IPS-15b (cell line): ENCODE measurements around the gene HIVEP3.

Source experiments
- H3K27me3 ChIP-seq: one replicate; pipeline ENCODE4 v1.6.1; 2013; ENCODE audit warnings: low read length; ENCODE audit not compliant: control insufficient read depth, insufficient read depth
- H3K36me3 ChIP-seq: one replicate; pipeline ENCODE4 v1.6.1; 2013; ENCODE audit warnings: low read length; ENCODE audit not compliant: control insufficient read depth, insufficient read depth
- H3K4me1 ChIP-seq: one replicate; pipeline ENCODE4 v1.6.1; 2013; ENCODE audit warnings: mild to moderate bottlenecking, low read length; ENCODE audit not compliant: control insufficient read depth, insufficient read depth
- H3K4me3 ChIP-seq: one replicate; pipeline ENCODE4 v1.5.1; 2013; ENCODE audit warnings: low read depth, low read length
- H3K9ac ChIP-seq: one replicate; pipeline ENCODE4 v1.6.1; 2013; ENCODE audit warnings: low read depth, mild to moderate bottlenecking, low read length
- H3K9me3 ChIP-seq: one replicate; pipeline ENCODE4 v1.6.1; 2013; ENCODE audit warnings: mild to moderate bottlenecking, low read length; ENCODE audit not compliant: control insufficient read depth, insufficient read depth

The HIVEP3 gene

DNA sequence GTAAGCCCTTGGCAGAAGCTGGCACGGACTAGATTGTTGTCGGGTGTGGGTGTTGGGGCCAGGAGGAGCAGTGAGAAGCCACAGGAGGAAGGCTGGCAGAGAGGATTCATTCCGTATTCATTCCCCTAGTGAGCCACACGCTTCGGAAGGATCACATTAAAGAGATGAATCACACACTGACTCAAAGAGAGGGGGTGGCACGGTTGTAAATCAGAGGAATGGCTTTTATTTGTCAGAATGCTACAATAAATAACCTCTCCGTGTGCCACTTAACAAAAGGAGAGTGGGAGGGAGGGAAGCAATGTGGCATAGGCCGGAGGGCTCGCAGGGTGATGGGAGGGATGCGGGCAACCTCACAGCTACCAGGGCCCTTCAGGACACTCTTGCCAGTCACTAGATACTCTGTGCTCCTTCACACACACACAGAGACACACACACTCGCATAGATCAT, 135.5 kb downstream of the HIVEP3 start:
- Histone ChIP-seq H3K9ac (no peak overlapping the region), H3K4me1 (no peaks in the 10 kb centered on the region), H3K36me3 (no peaks in the 10 kb centered on the region), H3K9me3 (no peaks in the 10 kb centered on the region), H3K27me3 (no peaks in the 10 kb centered on the region), H3K4me3 (no peak overlapping the region)

DNA sequence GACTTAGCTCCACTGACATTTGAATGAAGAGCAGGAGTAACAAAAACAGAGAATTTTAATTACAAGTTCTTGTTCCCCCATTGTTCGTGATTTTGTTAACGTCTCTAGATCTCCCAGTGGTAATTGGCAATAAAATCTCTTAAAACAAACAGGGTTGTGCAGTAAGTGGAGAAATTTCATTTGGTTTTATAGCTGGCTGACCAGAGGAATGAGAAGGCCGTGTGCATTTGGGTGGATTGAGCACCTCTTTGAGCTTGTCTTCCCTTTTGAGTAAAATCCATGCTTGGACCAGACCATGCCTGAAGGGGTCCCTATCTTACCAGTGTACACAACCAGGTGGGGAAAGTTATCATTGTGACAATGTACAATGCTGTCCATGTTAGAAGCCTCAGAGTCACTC, 137.8 kb downstream of the HIVEP3 start:
- no peaks in the 10 kb centered on the region for H3K27me3 ChIP-seq
- no peaks in the 10 kb centered on the region for H3K4me1 ChIP-seq
- H3K9ac ChIP-seq = no peak overlapping the region
- no peaks in the 10 kb centered on the region for H3K36me3 ChIP-seq
- no peak overlapping the region for H3K4me3 ChIP-seq
- no peaks in the 10 kb centered on the region for H3K9me3 ChIP-seq

DNA sequence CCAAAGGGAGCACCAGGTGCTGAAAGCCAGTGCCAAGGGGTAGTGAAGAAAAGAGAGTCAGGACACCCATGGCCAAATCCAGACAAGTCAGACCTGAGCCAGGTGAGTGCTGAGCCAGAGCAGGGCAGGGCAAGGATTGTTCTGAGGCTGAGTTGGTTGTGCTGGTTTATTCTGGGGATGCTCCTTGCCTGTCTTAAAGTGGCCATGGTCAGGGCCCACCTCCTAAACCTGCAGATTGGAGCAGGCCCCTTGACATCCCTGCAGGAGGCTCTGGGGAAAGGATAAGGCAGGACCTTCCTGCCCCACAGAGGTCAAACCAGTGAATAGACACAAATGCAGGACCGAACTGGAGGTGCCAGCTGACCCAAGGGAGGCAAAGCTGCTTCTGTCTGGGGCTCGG, 138.4 kb downstream of the HIVEP3 start:
- Histone ChIP-seq H3K4me3 (no peak overlapping the region), H3K4me1 (no peaks in the 10 kb centered on the region), H3K36me3 (no peaks in the 10 kb centered on the region), H3K9ac (no peak overlapping the region), H3K27me3 (no peaks in the 10 kb centered on the region), H3K9me3 (no peaks in the 10 kb centered on the region)

DNA sequence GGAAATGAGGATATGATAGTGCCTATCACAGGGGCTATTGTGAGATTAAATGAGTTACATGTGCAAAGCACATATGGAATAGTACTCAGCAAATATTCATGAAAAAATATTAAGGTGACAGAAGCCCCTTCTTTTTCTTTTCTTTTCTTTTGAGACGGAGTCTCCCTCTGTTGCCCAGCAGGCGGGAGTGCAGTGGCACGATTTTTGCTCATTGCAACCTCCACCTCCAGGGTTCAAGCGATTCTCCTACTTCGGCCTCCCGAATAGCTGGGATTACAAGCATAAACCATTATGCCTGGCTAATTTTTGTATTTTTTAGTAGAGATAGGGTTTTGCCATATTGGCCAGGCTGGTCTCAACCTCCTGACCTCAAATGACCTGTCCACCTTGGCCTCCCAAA, 139.4 kb downstream of the HIVEP3 start:
- Histone ChIP-seq H3K36me3 (no peaks in the 10 kb centered on the region), H3K9ac (no peak overlapping the region), H3K4me1 (no peaks in the 10 kb centered on the region), H3K9me3 (no peaks in the 10 kb centered on the region), H3K27me3 (no peaks in the 10 kb centered on the region), H3K4me3 (no peak overlapping the region)

DNA sequence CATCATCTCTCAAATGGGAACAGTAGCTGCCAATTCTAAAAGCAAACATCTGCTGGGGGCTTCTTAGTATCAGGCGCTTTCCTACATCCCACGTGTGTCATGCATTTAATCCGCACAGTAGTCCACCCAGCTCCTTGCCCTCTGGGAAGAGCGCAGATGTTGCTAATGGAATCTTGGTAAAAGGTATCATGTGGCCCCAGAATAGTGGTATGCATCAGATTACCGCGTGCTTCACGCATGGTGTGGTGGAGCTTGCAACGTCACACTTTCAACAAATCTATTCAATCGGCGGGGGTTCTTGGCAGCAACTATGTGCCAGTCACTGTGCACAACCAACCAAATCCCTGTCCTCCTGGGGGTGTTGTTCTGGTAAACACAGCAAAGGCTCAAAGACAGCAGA, 141.0 kb downstream of the HIVEP3 start:
- no peaks in the 10 kb centered on the region for H3K9me3 ChIP-seq
- no peak overlapping the region for H3K9ac ChIP-seq
- H3K4me3 ChIP-seq = no peak overlapping the region
- H3K36me3 ChIP-seq = no peaks in the 10 kb centered on the region
- no peaks in the 10 kb centered on the region for H3K4me1 ChIP-seq
- H3K27me3 ChIP-seq = no peaks in the 10 kb centered on the region

DNA sequence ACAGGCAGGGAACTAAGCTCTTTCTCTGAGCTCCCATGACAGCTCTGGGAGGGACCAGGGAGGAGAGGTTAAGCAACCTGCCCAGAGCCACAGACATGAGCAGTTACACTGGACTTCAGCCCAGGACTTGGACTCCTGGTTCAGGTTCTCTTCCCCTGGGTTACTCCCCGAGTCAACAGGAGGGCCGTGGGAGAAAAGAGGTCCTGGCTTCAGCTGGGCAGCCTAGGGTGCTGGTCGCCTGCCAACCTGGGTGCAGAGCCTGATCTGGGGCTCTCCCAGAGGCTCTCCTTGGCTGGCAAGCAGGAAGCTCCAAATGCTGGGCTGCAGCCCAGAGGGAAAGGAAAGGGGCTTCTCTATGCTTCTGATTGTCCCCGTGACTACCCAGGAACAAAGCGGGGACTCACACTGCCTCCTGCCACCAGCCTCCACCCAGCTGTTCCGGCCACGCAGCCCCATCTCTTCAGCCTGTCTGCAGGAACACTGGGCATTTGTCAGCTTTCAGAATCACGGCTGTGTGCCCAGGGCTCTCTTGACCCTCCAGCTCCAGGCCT, 141.8 kb downstream of the HIVEP3 start:
- H3K4me1 ChIP-seq = no peaks in the 10 kb centered on the region
- H3K27me3 ChIP-seq = no peaks in the 10 kb centered on the region
- no peaks in the 10 kb centered on the region for H3K36me3 ChIP-seq
- H3K4me3 ChIP-seq = no peak overlapping the region
- no peak overlapping the region for H3K9ac ChIP-seq
- no peaks in the 10 kb centered on the region for H3K9me3 ChIP-seq

DNA sequence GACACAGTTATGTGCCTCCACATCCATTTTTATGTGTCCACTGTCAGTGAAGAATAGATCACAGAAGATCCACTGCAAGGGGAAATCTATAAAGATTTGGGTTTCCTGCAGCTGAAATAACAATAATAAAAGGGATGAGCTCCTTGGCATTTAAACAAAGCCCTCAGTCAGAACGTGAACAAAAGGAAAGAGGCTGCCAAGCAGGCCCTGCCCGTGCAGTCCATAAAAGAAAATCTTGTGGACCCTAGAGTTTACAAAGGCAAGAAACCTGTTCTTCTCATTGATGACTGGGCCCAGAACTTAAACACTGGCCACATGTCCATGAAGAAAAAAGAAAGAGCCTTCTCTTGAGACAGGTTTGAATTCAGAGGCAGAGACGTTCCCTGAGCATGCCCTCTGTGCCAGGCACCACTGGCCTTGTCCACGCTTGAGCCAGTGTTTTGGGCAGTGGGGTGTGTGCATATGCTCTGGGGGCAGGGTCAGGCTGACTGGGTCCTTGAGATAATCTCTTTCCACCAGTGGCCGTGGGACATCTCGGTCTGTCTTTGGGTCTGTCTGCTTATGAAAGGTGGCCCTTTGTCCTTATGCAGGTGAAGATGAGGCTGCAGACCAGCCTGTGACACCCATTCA, 142.7 kb downstream of the HIVEP3 start:
- no peaks in the 10 kb centered on the region for H3K9me3 ChIP-seq
- H3K36me3 ChIP-seq = no peaks in the 10 kb centered on the region
- no peaks in the 10 kb centered on the region for H3K27me3 ChIP-seq
- H3K9ac ChIP-seq = no peak overlapping the region
- H3K4me3 ChIP-seq = no peak overlapping the region
- no peaks in the 10 kb centered on the region for H3K4me1 ChIP-seq

DNA sequence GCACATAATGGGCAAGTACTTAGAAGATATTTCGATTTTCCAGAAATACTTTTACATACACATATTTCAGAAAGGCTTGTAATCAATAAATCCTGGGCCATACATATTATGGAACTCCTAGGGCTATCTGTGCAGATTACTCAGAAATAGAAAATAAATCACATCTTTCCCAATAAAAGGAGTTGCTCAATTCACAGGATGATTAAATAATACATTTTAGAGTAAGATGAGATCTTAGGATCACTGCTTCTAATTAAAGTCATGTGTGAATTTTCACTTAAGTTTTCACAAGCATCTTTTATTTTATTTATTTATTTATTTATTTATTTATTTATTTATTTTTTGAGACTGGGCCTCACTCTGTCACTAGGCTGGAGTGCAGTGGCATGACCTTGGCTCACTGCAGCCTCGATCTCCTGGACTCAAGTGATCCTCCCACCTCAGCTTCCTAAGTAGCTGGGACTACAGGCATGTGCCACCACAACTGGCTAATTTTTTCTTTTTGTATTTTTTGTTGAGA, 144.2 kb downstream of the HIVEP3 start:
- no peaks in the 10 kb centered on the region for H3K27me3 ChIP-seq
- no peaks in the 10 kb centered on the region for H3K9me3 ChIP-seq
- no peak overlapping the region for H3K4me3 ChIP-seq
- no peak overlapping the region for H3K9ac ChIP-seq
- H3K4me1 ChIP-seq = no peaks in the 10 kb centered on the region
- no peaks in the 10 kb centered on the region for H3K36me3 ChIP-seq

DNA sequence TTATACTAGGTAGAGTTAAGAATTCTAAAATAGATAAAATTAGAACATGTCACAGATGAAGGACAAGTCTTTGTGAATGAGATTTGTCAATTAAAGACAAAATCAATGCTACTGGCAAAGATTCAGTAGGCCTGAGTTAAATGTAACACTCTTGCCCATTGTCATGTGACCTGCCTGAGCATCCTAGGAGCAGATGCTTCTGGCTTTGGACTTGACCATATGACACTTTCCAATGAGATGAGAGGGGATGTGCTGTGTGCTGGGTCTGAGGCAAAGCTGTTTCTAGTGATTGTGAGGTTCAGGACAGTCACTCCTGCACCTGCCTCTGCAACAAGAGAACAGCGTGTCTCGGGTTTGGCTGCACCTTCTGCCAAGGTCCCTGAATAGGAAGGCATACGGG, 144.9 kb downstream of the HIVEP3 start:
- Histone ChIP-seq H3K4me3 (no peak overlapping the region), H3K9me3 (no peaks in the 10 kb centered on the region), H3K9ac (no peak overlapping the region), H3K36me3 (no peaks in the 10 kb centered on the region), H3K27me3 (no peaks in the 10 kb centered on the region), H3K4me1 (no peaks in the 10 kb centered on the region)

DNA sequence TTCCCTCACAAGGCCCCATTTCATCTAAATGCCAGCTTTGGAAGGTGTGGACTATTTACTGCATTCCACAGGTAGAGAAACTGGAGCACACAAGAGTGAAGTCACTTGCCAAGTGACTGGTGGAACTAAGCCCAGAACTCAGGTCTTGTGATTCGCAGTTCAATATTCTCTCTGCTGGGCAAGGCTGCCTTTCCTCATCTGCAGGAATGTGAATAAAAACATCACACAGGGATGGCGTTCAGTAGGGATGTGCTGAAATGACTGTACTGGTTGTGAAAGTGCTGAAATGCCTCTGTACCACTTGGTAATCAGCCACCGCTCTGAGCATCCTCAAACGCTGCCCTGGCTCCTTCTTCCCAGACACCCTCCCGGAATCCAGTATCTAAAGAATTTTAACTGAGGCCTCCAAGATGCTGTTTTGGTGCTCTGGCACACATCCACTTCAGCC, 145.6 kb downstream of the HIVEP3 start:
- Histone ChIP-seq H3K4me1 (no peaks in the 10 kb centered on the region), H3K27me3 (no peaks in the 10 kb centered on the region), H3K36me3 (no peaks in the 10 kb centered on the region), H3K9me3 (no peaks in the 10 kb centered on the region), H3K9ac (no peak overlapping the region), H3K4me3 (no peak overlapping the region)

DNA sequence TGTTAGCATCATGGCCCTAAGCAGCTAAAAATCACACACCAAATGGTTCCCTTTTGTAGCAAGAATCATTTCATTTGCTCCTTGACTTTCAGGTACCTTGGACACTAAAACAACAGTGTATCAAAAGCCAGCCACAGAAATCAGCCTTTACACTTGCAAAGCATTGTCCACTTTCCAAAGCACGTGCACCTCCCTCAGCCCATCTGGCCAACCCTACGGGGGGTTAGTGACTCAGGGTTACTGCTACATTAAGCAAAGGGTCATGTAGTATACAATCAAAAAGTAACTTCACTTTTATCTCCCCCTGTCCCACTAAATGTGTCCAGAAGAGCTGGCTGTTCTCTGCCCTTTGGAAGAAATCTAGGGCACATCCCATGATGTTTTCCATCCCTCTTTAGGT, 149.7 kb downstream of the HIVEP3 start:
- Histone ChIP-seq H3K9me3 (no peaks in the 10 kb centered on the region), H3K4me3 (no peak overlapping the region), H3K9ac (no peak overlapping the region), H3K36me3 (no peaks in the 10 kb centered on the region), H3K4me1 (no peaks in the 10 kb centered on the region), H3K27me3 (no peaks in the 10 kb centered on the region)

DNA sequence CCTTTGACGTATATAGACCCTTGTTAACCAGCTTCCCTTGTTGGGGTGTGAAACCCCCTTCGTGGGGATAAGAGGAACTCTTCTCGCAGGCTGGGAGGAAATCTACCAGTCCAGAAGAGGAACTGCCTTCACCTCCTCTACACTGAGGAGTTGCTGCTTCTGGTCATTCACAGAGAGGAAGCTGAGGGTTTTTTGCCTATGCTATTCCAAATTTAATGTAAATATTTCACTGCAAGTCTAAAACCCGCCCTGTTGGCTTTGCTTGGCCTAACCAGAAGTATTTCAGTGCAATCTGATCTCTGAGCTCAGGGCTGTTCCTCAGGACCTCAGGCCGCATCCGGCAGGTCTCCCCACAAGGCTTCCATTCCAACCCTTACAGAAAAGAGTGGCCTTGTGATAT, 150.1 kb downstream of the HIVEP3 start:
- Histone ChIP-seq H3K36me3 (no peaks in the 10 kb centered on the region), H3K4me3 (no peak overlapping the region)

More for the DNA sequence above, 150.1 kb downstream of the HIVEP3 start:
- Histone ChIP-seq H3K9me3 (no peaks in the 10 kb centered on the region), H3K27me3 (no peaks in the 10 kb centered on the region), H3K9ac (no peak overlapping the region), H3K4me1 (no peaks in the 10 kb centered on the region)
